PFSK-1 (cell line): ENCODE data around the gene CCNYL1.

Experiments
- FOXP2 ChIP-seq: optimal IDR thresholded peaks from 2 replicates; pipeline ENCODE3; 2011; ENCODE audit warnings: borderline replicate concordance, control low read depth, inconsistent platforms; ENCODE audit not compliant: insufficient read depth; ENCODE audit errors: extremely low read length, extremely low read depth
- POLR2AphosphoS5 ChIP-seq: IDR thresholded peaks from 2 replicates; pipeline ENCODE4 v1.6.1; 2012; ENCODE audit warnings: low read depth, mild to moderate bottlenecking, control low read depth, low read length, moderate library complexity
- SIN3A ChIP-seq: IDR thresholded peaks from 2 replicates; pipeline ENCODE4 v1.6.1; 2012; ENCODE audit warnings: mild to moderate bottlenecking, low read length, moderate library complexity, borderline replicate concordance; ENCODE audit not compliant: insufficient read depth
- TAF1 ChIP-seq: IDR thresholded peaks from 2 replicates; pipeline ENCODE4 v1.6.1; 2012; ENCODE audit warnings: low read length, control low read depth, borderline replicate concordance; ENCODE audit not compliant: insufficient read depth
- TF ChIP-seq, protein P1 (sequence below), 2 experiments: IDR thresholded peaks; 2 replicates each; pipeline versions ENCODE4 v1.6.1 to v1.8.0; 2011 to 2012; ENCODE audit warnings: low read depth in 2 of 2, low read length in 2 of 2, control low read depth in 1 of 2, inconsistent platforms in 1 of 2, mild to moderate bottlenecking in 1 of 2, moderate library complexity in 1 of 2; ENCODE audit not compliant: insufficient read depth in 1 of 2

Gene CCNYL1

DNA sequence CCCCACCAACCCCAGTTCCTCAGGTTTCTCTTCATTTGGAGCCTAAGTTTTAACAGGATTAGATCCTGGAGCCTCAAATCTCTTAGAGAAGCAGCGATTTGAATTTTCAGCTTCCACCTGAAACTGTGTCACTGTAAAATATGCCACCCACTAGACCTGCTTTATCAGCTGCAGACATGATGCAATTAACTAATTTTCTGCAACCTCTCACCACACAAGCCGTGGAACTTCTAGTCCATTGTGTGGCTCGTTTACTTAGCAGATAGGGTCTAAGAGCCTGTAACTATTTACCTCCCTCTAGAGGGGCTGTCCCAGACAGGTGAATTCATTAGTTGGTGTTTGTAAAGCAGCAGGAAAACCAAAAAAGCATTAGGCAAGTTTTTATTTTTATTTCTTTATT, 89.8 kb downstream of the CCNYL1 start:
- TF ChIP-seq, protein P1, sequence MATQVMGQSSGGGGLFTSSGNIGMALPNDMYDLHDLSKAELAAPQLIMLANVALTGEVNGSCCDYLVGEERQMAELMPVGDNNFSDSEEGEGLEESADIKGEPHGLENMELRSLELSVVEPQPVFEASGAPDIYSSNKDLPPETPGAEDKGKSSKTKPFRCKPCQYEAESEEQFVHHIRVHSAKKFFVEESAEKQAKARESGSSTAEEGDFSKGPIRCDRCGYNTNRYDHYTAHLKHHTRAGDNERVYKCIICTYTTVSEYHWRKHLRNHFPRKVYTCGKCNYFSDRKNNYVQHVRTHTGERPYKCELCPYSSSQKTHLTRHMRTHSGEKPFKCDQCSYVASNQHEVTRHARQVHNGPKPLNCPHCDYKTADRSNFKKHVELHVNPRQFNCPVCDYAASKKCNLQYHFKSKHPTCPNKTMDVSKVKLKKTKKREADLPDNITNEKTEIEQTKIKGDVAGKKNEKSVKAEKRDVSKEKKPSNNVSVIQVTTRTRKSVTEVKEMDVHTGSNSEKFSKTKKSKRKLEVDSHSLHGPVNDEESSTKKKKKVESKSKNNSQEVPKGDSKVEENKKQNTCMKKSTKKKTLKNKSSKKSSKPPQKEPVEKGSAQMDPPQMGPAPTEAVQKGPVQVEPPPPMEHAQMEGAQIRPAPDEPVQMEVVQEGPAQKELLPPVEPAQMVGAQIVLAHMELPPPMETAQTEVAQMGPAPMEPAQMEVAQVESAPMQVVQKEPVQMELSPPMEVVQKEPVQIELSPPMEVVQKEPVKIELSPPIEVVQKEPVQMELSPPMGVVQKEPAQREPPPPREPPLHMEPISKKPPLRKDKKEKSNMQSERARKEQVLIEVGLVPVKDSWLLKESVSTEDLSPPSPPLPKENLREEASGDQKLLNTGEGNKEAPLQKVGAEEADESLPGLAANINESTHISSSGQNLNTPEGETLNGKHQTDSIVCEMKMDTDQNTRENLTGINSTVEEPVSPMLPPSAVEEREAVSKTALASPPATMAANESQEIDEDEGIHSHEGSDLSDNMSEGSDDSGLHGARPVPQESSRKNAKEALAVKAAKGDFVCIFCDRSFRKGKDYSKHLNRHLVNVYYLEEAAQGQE (IDR thresholded peaks at IDR 0.05; ENCODE audit: insufficient read depth in 1 of 2, low read depth in 2 of 2, low read length in 2 of 2): no peak
- no peak for TF ChIP-seq SIN3A
- no peak for TF ChIP-seq FOXP2
- no peak for TF ChIP-seq POLR2AphosphoS5
- TF ChIP-seq TAF1: no peak

DNA sequence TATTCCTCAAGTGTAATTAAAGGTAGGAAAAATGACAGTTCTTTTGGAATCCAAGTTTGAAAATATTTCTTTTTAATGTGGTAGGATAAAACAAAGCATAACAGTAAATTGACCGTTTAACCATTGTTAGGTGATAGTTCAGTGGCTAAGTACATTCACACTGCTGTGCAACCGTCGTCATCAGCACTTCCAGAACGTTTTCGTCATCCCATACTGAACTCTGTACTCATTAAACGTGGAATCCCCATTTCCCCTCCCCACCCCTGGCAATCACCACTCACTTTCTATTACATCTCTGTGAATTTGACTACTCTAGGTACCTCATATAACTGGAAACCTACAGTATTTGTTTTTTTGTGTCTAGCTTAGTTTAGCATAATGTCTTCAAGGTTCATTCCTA, 91.2 kb downstream of the CCNYL1 start:
- TF ChIP-seq FOXP2 (no peak), TAF1 (no peak), SIN3A (no peak), POLR2AphosphoS5 (no peak)
- TF ChIP-seq, protein P1 (IDR thresholded peaks at IDR 0.05; ENCODE audit: insufficient read depth in 1 of 2, low read depth in 2 of 2, low read length in 2 of 2): no peak
